Epithelial cell of umbilical artery (primary cell): ENCODE results near the gene LIPH. TPM values are rescaled to one million over a fixed set of nuclear protein-coding genes. Genes with fewer than 3 reads are reported as not detected.

ENCODE experiments used
- total RNA-seq: library from RNA; depleted of rRNA; stranded (reverse); fragments of >200 nt; gene quantifications from 2 replicates; pipeline ENCODE4 v1.2.3, GENCODE V29; 2014

LIPH gene
- total RNA-seq = not detected in 2 replicates

GRCh38 chr3:185552358-185552877 lies at the start of gene LIPH:
LIPH (minus strand) TSS chr3:185552588; CDS start chr3:185552471, 117 bp downstream.

GRCh38 chr3:185585859-185586685 lies 33.7 kb upstream of the LIPH start, which contains the start of gene SENP2:
SENP2 (plus strand) TSS chr3:185586295; CDS start chr3:185586414, 119 bp downstream.

GRCh38 chr3:185498503-185499396 lies 53.6 kb downstream of the LIPH start, which contains the start of gene TMEM41A:
TMEM41A (minus strand) TSS chr3:185499035; CDS start chr3:185498961, 74 bp downstream.

Other genes with a start within 250 kb of the LIPH start
- gene MAP3K13, start 189.5 kb downstream of the LIPH start, total RNA-seq = 19.5 and 24.5 TPM in 2 replicates
- 9.4 and 11.2 TPM in 2 replicates for gene TMEM41A, start 53.6 kb downstream of the LIPH start, total RNA-seq
- gene SENP2, start 33.7 kb upstream of the LIPH start, total RNA-seq = 39.0 and 60.6 TPM in 2 replicates